ENCODE measurements around the gene AOPEP.
"Not testable (repeated sequence)": the region's sequence is repeated elsewhere in the genome, so short reads cannot be mapped to it uniquely, and the experiment has no call there.

Gene AOPEP

GRCh38 chr9:94843134-94843533, 116.6 kb downstream of the AOPEP start:
- DNase-seq (ENCODE audit: low read depth, low spot score) = no peak

GRCh38 chr9:94846739-94847138, 120.2 kb downstream of the AOPEP start:
- DNase-seq (ENCODE audit: low read depth, low spot score) = no peak

- DNase-seq (ENCODE audit: low read depth, low spot score) = no peak
These were observed 121.0 kb downstream of the AOPEP start for GRCh38 chr9:94847486-94847885.

GRCh38 chr9:94848791-94849190, 122.3 kb downstream of the AOPEP start:
- not testable (repeated sequence) for DNase-seq (ENCODE audit: low read depth, low spot score)

GRCh38 chr9:94850540-94851434, 124.3 kb downstream of the AOPEP start:
- no peak for DNase-seq (ENCODE audit: low read depth, low spot score)

- DNase-seq (ENCODE audit: low read depth, low spot score) = no peak
These were observed 125.0 kb downstream of the AOPEP start for GRCh38 chr9:94851467-94851866.

- no peak for DNase-seq (ENCODE audit: low read depth, low spot score)
These were observed 125.4 kb downstream of the AOPEP start for GRCh38 chr9:94851892-94852291.

GRCh38 chr9:94852373-94852772, 125.9 kb downstream of the AOPEP start:
- DNase-seq (ENCODE audit: low read depth, low spot score) = no peak

GRCh38 chr9:94853887-94854286, 127.4 kb downstream of the AOPEP start:
- DNase-seq (ENCODE audit: low read depth, low spot score) = no peak

GRCh38 chr9:94855903-94856302, 129.4 kb downstream of the AOPEP start:
- DNase-seq (ENCODE audit: low read depth, low spot score) = no peak

GRCh38 chr9:94857791-94858190, 131.3 kb downstream of the AOPEP start:
- no peak for DNase-seq (ENCODE audit: low read depth, low spot score)

- no peak for DNase-seq (ENCODE audit: low read depth, low spot score)
These were observed 132.7 kb downstream of the AOPEP start for GRCh38 chr9:94859226-94859625.

- no peak for DNase-seq (ENCODE audit: low read depth, low spot score)
These were observed 133.4 kb downstream of the AOPEP start for GRCh38 chr9:94859891-94860290.

- DNase-seq (ENCODE audit: low read depth, low spot score) = no peak
These were observed 134.4 kb downstream of the AOPEP start for GRCh38 chr9:94860678-94861588.

- DNase-seq (ENCODE audit: low read depth, low spot score) = no peak
These were observed 135.2 kb downstream of the AOPEP start for GRCh38 chr9:94861589-94862272.

- DNase-seq (ENCODE audit: low read depth, low spot score) = no peak
These were observed 137.7 kb downstream of the AOPEP start for GRCh38 chr9:94864196-94864595.

GRCh38 chr9:94864862-94865509, 138.5 kb downstream of the AOPEP start:
- no peak for DNase-seq (ENCODE audit: low read depth, low spot score)

- DNase-seq (ENCODE audit: low read depth, low spot score) = no peak
These were observed 139.3 kb downstream of the AOPEP start for GRCh38 chr9:94865582-94866452.

- no peak for DNase-seq (ENCODE audit: low read depth, low spot score)
These were observed 140.3 kb downstream of the AOPEP start for GRCh38 chr9:94866770-94867169.

- DNase-seq (ENCODE audit: low read depth, low spot score) = peak; percentile 41
These were observed 140.9 kb downstream of the AOPEP start for GRCh38 chr9:94867281-94867841.

Measured in smooth muscle cell of the brain vasculature (primary cell).